ENCODE results near the gene CA4. TPM values are rescaled to one million over a fixed set of nuclear protein-coding genes. Genes with fewer than 3 reads are reported as not detected.
"Not testable (repeated sequence)": the region's sequence is repeated elsewhere in the genome, so short reads cannot be mapped to it uniquely, and the experiment has no call there.

The CA4 gene
- polyA plus RNA-seq, 1 experiment, result not detected

GRCh38 chr17:60106340-60107059 lies 43.3 kb upstream of the CA4 start:
- POLR2A ChIA-PET, result interaction anchor here (0.6 kb wide), 1 partner anchor 42 kb away, joined by 8 read pairs; no protein-coding TSS in a partner anchor
- Histone ChIP-seq H3K27me3 (ENCODE audit: control insufficient read depth, insufficient read depth, low read length) (no peaks in the 10 kb centered on the region), H3K36me3 (ENCODE audit: control insufficient read depth, insufficient read depth, low read length) (no peaks in the 10 kb centered on the region), H3K4me3 (ENCODE audit: low read depth, low read length) (no peak overlapping the region)
- TF ChIP-seq CTCF (IDR thresholded peaks at IDR 0.05; ENCODE audit: insufficient read depth, low read depth, low read length), result no peak
- CTCF ChIA-PET, result interaction anchor here (1.2 kb wide), 2 partner anchors 16 to 35 kb away, joined by 3 read pairs; no protein-coding TSS in a partner anchor
- DNase-seq (ENCODE audit: low read depth), result no peak

GRCh38 chr17:60107526-60108257 lies 42.1 kb upstream of the CA4 start:
- CTCF ChIA-PET, result interaction anchor here (1.4 kb wide), 1 partner anchor 468 kb away, joined by 4 read pairs; no protein-coding TSS in a partner anchor
- no peak overlapping the region for H3K4me3 ChIP-seq (ENCODE audit: low read depth, low read length)
- H3K36me3 ChIP-seq (ENCODE audit: control insufficient read depth, insufficient read depth, low read length), result no peaks in the 10 kb centered on the region
- no peak for DNase-seq (ENCODE audit: low read depth)
- no peaks in the 10 kb centered on the region for H3K27me3 ChIP-seq (ENCODE audit: control insufficient read depth, insufficient read depth, low read length)
- 0 out of 2 replicates have a peak, but pooled peaks have one; percentile 17 for TF ChIP-seq CTCF (IDR thresholded peaks at IDR 0.05; ENCODE audit: insufficient read depth, low read depth, low read length)
- POLR2A ChIA-PET, result no interaction called here

GRCh38 chr17:60108309-60108708 lies 41.5 kb upstream of the CA4 start:
- CTCF ChIA-PET, result interaction anchor here (0.6 to 1.4 kb wide), 2 partner anchors 34 to 467 kb away, joined by 3 to 4 read pairs; no protein-coding TSS in a partner anchor
- DNase-seq (ENCODE audit: low read depth); H3K27me3 ChIP-seq (ENCODE audit: control insufficient read depth, insufficient read depth, low read length); POLR2A ChIA-PET; H3K36me3 ChIP-seq (ENCODE audit: control insufficient read depth, insufficient read depth, low read length); H3K4me3 ChIP-seq (ENCODE audit: low read depth, low read length): not testable (repeated sequence)

- no peak for DNase-seq (ENCODE audit: low read depth)
- no peak overlapping the region for H3K4me3 ChIP-seq (ENCODE audit: low read depth, low read length)
- POLR2A ChIA-PET, result no interaction called here
- TF ChIP-seq CTCF (IDR thresholded peaks at IDR 0.05; ENCODE audit: insufficient read depth, low read depth, low read length), result no peak
- CTCF ChIA-PET, result interaction anchor here (0.6 to 1.4 kb wide), 4 partner anchors 33 to 1581 kb away, joined by 3 to 4 read pairs (median 3); no protein-coding TSS in a partner anchor
- H3K27me3 ChIP-seq (ENCODE audit: control insufficient read depth, insufficient read depth, low read length), result no peaks in the 10 kb centered on the region
- no peaks in the 10 kb centered on the region for H3K36me3 ChIP-seq (ENCODE audit: control insufficient read depth, insufficient read depth, low read length)
Measured at GRCh38 chr17:60108712-60109111, 41.1 kb upstream of the CA4 start.

- DNase-seq (ENCODE audit: low read depth), result no peak
- no peak overlapping the region for H3K4me3 ChIP-seq (ENCODE audit: low read depth, low read length)
- H3K36me3 ChIP-seq (ENCODE audit: control insufficient read depth, insufficient read depth, low read length), result no peaks in the 10 kb centered on the region
- POLR2A ChIA-PET, result no interaction called here
- no peak for TF ChIP-seq CTCF (IDR thresholded peaks at IDR 0.05; ENCODE audit: insufficient read depth, low read depth, low read length)
- CTCF ChIA-PET, result interaction anchor here (0.6 to 1.4 kb wide), 3 partner anchors 122 to 1581 kb away, joined by 3 to 4 read pairs (median 3); no protein-coding TSS in a partner anchor
- H3K27me3 ChIP-seq (ENCODE audit: control insufficient read depth, insufficient read depth, low read length), result no peaks in the 10 kb centered on the region
Measured at GRCh38 chr17:60109161-60109560, 40.6 kb upstream of the CA4 start.
